H1 (cell line): ENCODE results near the gene RAPGEF1. TPM values are rescaled to one million over a fixed set of nuclear protein-coding genes. Genes with fewer than 3 reads are reported as not detected.

Source experiments
- CTCF ChIA-PET: fragments of 300-600 bp; sonication (Branson Sonifier 250); formaldehyde crosslinking; loops from one replicate; lab custom pipeline; 2021; ENCODE audit not compliant: partially characterized antibody; lab: Charles Lee
- POLR2A ChIA-PET: fragments of 300-600 bp; sonication (Branson Sonifier 250); formaldehyde crosslinking; loops from one replicate; lab custom pipeline; 2021; ENCODE audit warnings: inconsistent platforms; ENCODE audit not compliant: partially characterized antibody; lab: Charles Lee
- DNase-seq, 2 experiments: peaks; one replicate each; pipeline versions ENCODE4 v3.0.0 to v3.0.0-alpha.2; 2010 to 2022; ENCODE audit warnings: low spot score in 2 of 2, low read depth in 1 of 2, mixed read lengths in 1 of 2
- FAIRE-seq: peaks from 2 replicates; lab custom pipeline; 2011; peaks lifted over from hg19 to GRCh38; lab: Jason Lieb, UNC
- H2AFZ ChIP-seq: 2 replicates; pipeline ENCODE4 v1.8.1; 2012; ENCODE audit warnings: low read length, inconsistent platforms
- H2AK5ac ChIP-seq: 2 replicates; pipeline ENCODE4 v1.6.1; 2013; ENCODE audit warnings: low read depth, low read length
- H2BK120ac ChIP-seq: replicated peaks from 2 replicates; pipeline ENCODE3; 2013; ENCODE audit warnings: low read depth, low read length, inconsistent platforms
- H2BK12ac ChIP-seq: 2 replicates; pipeline ENCODE4 v1.6.1; 2013; ENCODE audit warnings: low read depth, low read length
- H2BK15ac ChIP-seq: 2 replicates; pipeline ENCODE4 v1.6.1; 2013; ENCODE audit warnings: low read length
- H2BK20ac ChIP-seq: 2 replicates; pipeline ENCODE4 v1.6.1; 2013; ENCODE audit warnings: low read length
- H2BK5ac ChIP-seq: 2 replicates; pipeline ENCODE4 v1.6.1; 2013; ENCODE audit warnings: low read depth, low read length
- H3K14ac ChIP-seq: 2 replicates; pipeline ENCODE4 v1.6.1; 2013; ENCODE audit warnings: inconsistent platforms; ENCODE audit not compliant: insufficient read length
- H3K18ac ChIP-seq: 2 replicates; pipeline ENCODE4 v1.6.1; 2013; ENCODE audit warnings: low read length; ENCODE audit errors: extremely low read depth
- H3K23ac ChIP-seq: 2 replicates; pipeline ENCODE4 v1.6.1; 2013; ENCODE audit warnings: inconsistent platforms; ENCODE audit not compliant: insufficient read length
- H3K23me2 ChIP-seq: 2 replicates; pipeline ENCODE4 v1.6.1; 2013; ENCODE audit warnings: low read depth, low read length
- H3K27ac ChIP-seq: 2 replicates; pipeline ENCODE4 v1.6.1; 2011; ENCODE audit warnings: low read depth, low read length, inconsistent platforms
- H3K27me3 ChIP-seq, 4 experiments: replicated peaks in 1 of 4; 1 replicate in 1 of 4; 2 replicates in 3 of 4; pipeline versions ENCODE4 v1.6.1 to v1.8.1; 2011 to 2013; ENCODE audit warnings: low read length in 3 of 4, mild to moderate bottlenecking in 3 of 4, inconsistent platforms in 2 of 4, mixed read lengths in 2 of 4, moderate library complexity in 1 of 4; ENCODE audit not compliant: control insufficient read depth in 3 of 4, insufficient read depth in 3 of 4; ENCODE audit errors: extremely low read depth in 1 of 4
- H3K36me3 ChIP-seq, 4 experiments: 2 replicates each; pipeline versions ENCODE4 v1.6.1 to v1.8.1; 2011 to 2013; ENCODE audit warnings: mild to moderate bottlenecking in 4 of 4, low read length in 3 of 4, moderate library complexity in 2 of 4, control low read depth in 1 of 4, inconsistent platforms in 1 of 4; ENCODE audit not compliant: insufficient read depth in 4 of 4, control insufficient read depth in 2 of 4
- H3K4ac ChIP-seq: replicated peaks from 2 replicates; pipeline ENCODE3; 2013; ENCODE audit warnings: low read length, low read depth, mixed read lengths, inconsistent platforms; ENCODE audit not compliant: insufficient read length
- H3K4me1 ChIP-seq, 4 experiments: replicated peaks in 1 of 4; 1 replicate in 1 of 4; 2 replicates in 3 of 4; pipeline versions ENCODE4 v1.6.1 to v1.8.1; 2011 to 2013; ENCODE audit warnings: low read length in 3 of 4, inconsistent platforms in 2 of 4, mixed read lengths in 1 of 4; ENCODE audit not compliant: insufficient read depth in 4 of 4, control insufficient read depth in 3 of 4
- H3K4me2 ChIP-seq, 2 experiments: 2 replicates each; pipeline versions ENCODE4 v1.6.1 to v1.8.1; 2011 to 2013; ENCODE audit warnings: low read depth in 2 of 2, low read length in 2 of 2, control low read depth in 1 of 2, inconsistent platforms in 1 of 2, mild to moderate bottlenecking in 1 of 2; ENCODE audit not compliant: insufficient read depth in 1 of 2
- H3K4me3 ChIP-seq, 4 experiments: fragments of 200-600, 300-600 bp in 1 of 4; sonication (generic), shearing (Covaris generic), sonication (Bioruptor Twin) in 1 of 4; 2 replicates each; pipeline versions ENCODE4 v1.5.1 to v1.8.1; 2011 to 2016; ENCODE audit warnings: low read length in 4 of 4, low read depth in 3 of 4, control low read depth in 2 of 4, inconsistent platforms in 2 of 4, mild to moderate bottlenecking in 2 of 4, mixed read lengths in 1 of 4, moderate library complexity in 1 of 4; ENCODE audit not compliant: insufficient read depth in 2 of 4; ENCODE audit errors: extremely low read depth in 1 of 4
- H3K56ac ChIP-seq: replicated peaks from 2 replicates; pipeline ENCODE3; 2013; ENCODE audit warnings: low read depth, mild to moderate bottlenecking, mixed read lengths, low read length, inconsistent platforms; ENCODE audit not compliant: insufficient read length
- H3K79me1 ChIP-seq: 2 replicates; pipeline ENCODE4 v1.6.1; 2013; ENCODE audit warnings: low read depth, low read length, control low read depth
- H3K79me2 ChIP-seq, 2 experiments: 2 replicates each; pipeline versions ENCODE4 v1.6.1 to v1.8.1; 2012 to 2013; ENCODE audit warnings: low read length in 2 of 2, mild to moderate bottlenecking in 2 of 2, inconsistent platforms in 1 of 2; ENCODE audit not compliant: insufficient read depth in 2 of 2, control insufficient read depth in 1 of 2
- H3K9ac ChIP-seq, 4 experiments: replicated peaks in 1 of 4; 1 replicate in 1 of 4; 2 replicates in 3 of 4; pipeline versions ENCODE4 v1.6.1 to v1.8.1; 2011 to 2013; ENCODE audit warnings: low read depth in 3 of 4, low read length in 3 of 4, control low read depth in 2 of 4, mild to moderate bottlenecking in 2 of 4, moderate library complexity in 2 of 4, inconsistent platforms in 1 of 4; ENCODE audit errors: extremely low read depth in 1 of 4
- H3K9me3 ChIP-seq, 2 experiments: 2 replicates each; pipeline versions ENCODE4 v1.6.1 to v1.8.1; 2012 to 2013; ENCODE audit warnings: mild to moderate bottlenecking in 2 of 2, moderate library complexity in 2 of 2, control low read depth in 1 of 2, inconsistent platforms in 1 of 2, low read depth in 1 of 2, low read length in 1 of 2, mixed read lengths in 1 of 2; ENCODE audit not compliant: insufficient read depth in 2 of 2
- H4K20me1 ChIP-seq, 2 experiments: replicated peaks in 1 of 2; 2 replicates each; pipeline versions ENCODE3 to v1.8.1; 2011 to 2013; ENCODE audit warnings: inconsistent platforms in 2 of 2, low read length in 2 of 2, mild to moderate bottlenecking in 1 of 2; ENCODE audit not compliant: insufficient read depth in 2 of 2, control insufficient read depth in 1 of 2
- H4K5ac ChIP-seq: 2 replicates; pipeline ENCODE4 v1.6.1; 2013; ENCODE audit warnings: low read length, low read depth, mixed read lengths, inconsistent platforms; ENCODE audit not compliant: insufficient read length
- H4K8ac ChIP-seq: 2 replicates; pipeline ENCODE4 v1.8.0; 2013; ENCODE audit warnings: mild to moderate bottlenecking, moderate library complexity, low read length, inconsistent platforms; ENCODE audit not compliant: insufficient read depth; ENCODE audit errors: extremely low read depth
- H4K91ac ChIP-seq: replicated peaks from 2 replicates; pipeline ENCODE3; 2013; ENCODE audit warnings: low read length, mixed read lengths, inconsistent platforms; ENCODE audit not compliant: insufficient read length
- GABPA ChIP-seq: IDR thresholded peaks from 2 replicates; pipeline ENCODE4 v1.6.1; 2011; ENCODE audit warnings: mild to moderate bottlenecking, low read length, moderate library complexity, borderline replicate concordance; ENCODE audit not compliant: insufficient read depth
- NANOG ChIP-seq: IDR thresholded peaks from 2 replicates; pipeline ENCODE4 v1.6.1; 2011; ENCODE audit warnings: low read length, low read depth, mild to moderate bottlenecking, inconsistent platforms; ENCODE audit not compliant: insufficient read depth, poor library complexity, severe bottlenecking
- WGBS, 2 experiments: shearing (Covaris generic) in 1 of 2; methylation state at CpG; one replicate each; pipeline versions ENCODE4 v1.1.6 to v1.1.7; 2013 to 2015; ENCODE audit warnings: low lambda C conversion rate in 2 of 2, mixed read lengths in 2 of 2, inconsistent platforms in 1 of 2, low coverage in 1 of 2, missing lambda C conversion rate in 1 of 2; ENCODE audit not compliant: insufficient replicate concordance in 2 of 2, insufficient coverage in 1 of 2, insufficient read length in 1 of 2; ENCODE audit errors: extremely low coverage in 1 of 2, missing lambda C conversion rate in 1 of 2; 5-methylcytosine and 5-hydroxymethylcytosine counted together
- polyA plus RNA-seq, 7 experiments: library from polyadenylated mRNA; depleted of rRNA in 3 of 7; stranded (reverse) in 5 of 7; unstranded in 2 of 7; fragments of >200 nt in 5 of 7; fragments of 200-250 nt in 2 of 7; gene quantifications; 1 replicate in 5 of 7; 2 replicates in 1 of 7; 4 replicates in 1 of 7; pipeline versions ENCODE4 v1.2.1 to v1.2.3, GENCODE V29; 2011 to 2013; ENCODE audit warnings: missing spikeins in 2 of 7, mixed read lengths in 2 of 7
- total RNA-seq: library from RNA; stranded (reverse); fragmentation: NEBNext Ultra II Directional; extraction: Animal tissue kit (Norgen Biotek cat#: 25700); gene quantifications from 2 replicates; pipeline ENCODE4 v1.2.1, GENCODE V29; 2021

Gene RAPGEF1
- total and polyA plus RNA-seq, 2 of the 8 experiments (the other 6 are each of a cell fraction or from before 2014, with no cell fraction given), result 29.7 to 78.9 TPM

GRCh38 chr9:131703697-131704096 is 36.2 kb downstream of the RAPGEF1 start:
- H2AK5ac ChIP-seq, result 0 out of 2 replicates have a peak overlapping the region, but pooled peaks have one; percentile 59
- H3K56ac ChIP-seq, result no peak overlapping the region
- no peaks in the 10 kb centered on the region for H3K27me3 ChIP-seq
- H3K79me1 ChIP-seq, result peaks cover 3% of the 10 kb centered on the region
- FAIRE-seq (no peak), DNase-seq (no peak)
- no peak overlapping the region for H3K23ac ChIP-seq
- H4K20me1 ChIP-seq, result peaks cover 0 to 3% of the 10 kb centered on the region in 2 experiments
- peak overlapping the region; percentile 20; the same call in 1 of the 2 replicates for H2BK12ac ChIP-seq
- ChIA-PET CTCF (interaction anchor here (0.7 to 1.1 kb wide), 4 partner anchors 8 to 565 kb away, joined by 3 to 4 read pairs (median 3); no protein-coding TSS in a partner anchor), POLR2A (no interaction called here)
- 93% methylated on average over 4 of the region's 4 CpGs; no CpG with 5 or more reads in 1 of the 2 experiments for whole genome bisulfite sequencing, 2 experiments
- no peak overlapping the region for H3K14ac ChIP-seq
- no peak overlapping the region for H3K4me2 ChIP-seq
- no peak overlapping the region for H3K9ac ChIP-seq
- no peak overlapping the region for H2BK120ac ChIP-seq
- H3K27ac ChIP-seq, result no peak overlapping the region
- H2BK20ac ChIP-seq, result no peak overlapping the region
- H4K91ac ChIP-seq, result no peak overlapping the region
- peaks cover 2 to 27% (median 16%) of the 10 kb centered on the region in 4 experiments for H3K4me1 ChIP-seq
- H3K9me3 ChIP-seq, result no peaks in the 10 kb centered on the region
- no peak overlapping the region for H4K5ac ChIP-seq
- no peaks in the 10 kb centered on the region for H3K36me3 ChIP-seq
- TF ChIP-seq GABPA (no peak), NANOG (no peak)
- H2BK15ac ChIP-seq, result peak overlapping the region; percentile 24; the same call in 1 of the 2 replicates
- H3K4ac ChIP-seq, result no peak overlapping the region
- H3K23me2 ChIP-seq, result no peaks in the 10 kb centered on the region
- H3K4me3 ChIP-seq, result no peak overlapping the region
- H2BK5ac ChIP-seq, result 0 out of 2 replicates have a peak overlapping the region, but pooled peaks have one; percentile 28
- H3K79me2 ChIP-seq, result peaks cover 0 to 71% of the 10 kb centered on the region in 2 experiments; a peak in 2 of 4 replicates
- no peak overlapping the region for H4K8ac ChIP-seq
- no peak overlapping the region for H2AFZ ChIP-seq
- H3K18ac ChIP-seq, result no peak overlapping the region
